Panc1 (cell line): Measurements from ENCODE around the gene YWHAG. TPM values are rescaled to one million over a fixed set of nuclear protein-coding genes. Genes with fewer than 3 reads are reported as not detected.
"Not testable (repeated sequence)": the region's sequence is repeated elsewhere in the genome, so short reads cannot be mapped to it uniquely, and the experiment has no call there.

ENCODE experiments used
- ATAC-seq: fragments of 200-7000 bp; cut with Tn5 transposase; 2 replicates; pipeline ENCODE4 v1.9.1; 2020; ENCODE audit warnings: mild to moderate bottlenecking, moderate library complexity
- BruUV-seq: library from RNA; stranded (reverse); fragments of 400-500 nt; replicated peaks from 2 replicates; lab custom pipeline; 2021; lab: Mats Ljungman, UMichigan
- CTCF ChIA-PET: fragments of 300-600 bp; sonication (Branson Sonifier 250); formaldehyde crosslinking; loops from one replicate; lab custom pipeline; 2022; ENCODE audit warnings: antibody characterized with exemption; lab: Charles Lee
- POLR2A ChIA-PET: fragments of 300-600 bp; sonication (Branson Sonifier 250); formaldehyde crosslinking; loops from one replicate; lab custom pipeline; 2022; ENCODE audit warnings: antibody characterized with exemption; lab: Charles Lee
- DNase-seq: peaks from one replicate; pipeline ENCODE4 v3.0.0-alpha.2; 2010; ENCODE audit warnings: low read depth, low spot score
- H3K27ac ChIP-seq: 2 replicates; pipeline ENCODE4 v1.5.1; 2011; ENCODE audit warnings: mild to moderate bottlenecking, low read length, inconsistent platforms
- H3K27me3 ChIP-seq: fragments of 200-500 bp; sonication (Bioruptor generic); 2 replicates; pipeline ENCODE4 v1.6.0; 2014; ENCODE audit warnings: low read length, inconsistent platforms; ENCODE audit not compliant: control insufficient read depth, insufficient read depth
- H3K36me3 ChIP-seq: fragments of 200-500 bp; sonication (Bioruptor generic); 2 replicates; pipeline ENCODE4 v1.5.1; 2014; ENCODE audit warnings: inconsistent platforms, mild to moderate bottlenecking, low read length, moderate library complexity; ENCODE audit not compliant: control insufficient read depth, insufficient read depth
- H3K4me1 ChIP-seq: 2 replicates; pipeline ENCODE4 v1.5.1; 2011; ENCODE audit warnings: inconsistent platforms, mild to moderate bottlenecking, low read length, moderate library complexity; ENCODE audit not compliant: control insufficient read depth, insufficient read depth
- H3K4me3 ChIP-seq, 2 experiments: 2 replicates each; pipeline ENCODE4 v1.5.1; 2011 to 2012; ENCODE audit warnings: low read depth in 2 of 2, low read length in 2 of 2, mild to moderate bottlenecking in 2 of 2, inconsistent platforms in 1 of 2, moderate library complexity in 1 of 2
- H3K9me3 ChIP-seq: fragments of 200-500 bp; sonication (Bioruptor generic); 2 replicates; pipeline ENCODE4 v1.5.1; 2014; ENCODE audit warnings: low read depth, mild to moderate bottlenecking, inconsistent platforms, low read length, moderate library complexity; ENCODE audit not compliant: control insufficient read depth, insufficient read depth
- CTCF ChIP-seq: fragments of 450-650 bp; IDR thresholded peaks from 2 replicates; pipeline ENCODE4 v1.5.1; 2017; ENCODE audit warnings: mild to moderate bottlenecking
- POLR2AphosphoS5 ChIP-seq: IDR thresholded peaks from 2 replicates; pipeline ENCODE4 v1.6.1; 2012; ENCODE audit warnings: mild to moderate bottlenecking, low read depth, low read length, moderate library complexity
- SIN3A ChIP-seq: IDR thresholded peaks from 2 replicates; pipeline ENCODE4 v1.6.1; 2012; ENCODE audit warnings: low read depth, mild to moderate bottlenecking, low read length, moderate library complexity, borderline replicate concordance; ENCODE audit not compliant: insufficient read depth
- TCF7L2 ChIP-seq: IDR thresholded peaks from 2 replicates; pipeline ENCODE4 v1.6.1; 2011; ENCODE audit warnings: mild to moderate bottlenecking, low read depth, low read length, inconsistent platforms
- in situ Hi-C: cut with HindIII; loops from 2 replicates; pipeline ENCODE4 v1.10.0; 2016; ENCODE audit warnings: low sequenced_read_pairs, low pct_unique_long_range_greater_than_20kb
- intact Hi-C: fragments of 100-400 bp; cut with micrococcal nuclease; formaldehyde crosslinking; loops from one replicate; pipeline ENCODE4 v1.10.0; 2022; ENCODE audit not compliant: unreplicated experiment
- total RNA-seq: library from RNA; stranded (reverse); gene quantifications from one replicate; pipeline ENCODE4 v1.2.1, GENCODE V29; 2021; ENCODE audit not compliant: unreplicated experiment
- TF ChIP-seq, protein P1 (sequence below), 2 experiments: IDR thresholded peaks; 2 replicates each; pipeline ENCODE4 v1.6.1; 2011 to 2012; ENCODE audit warnings: low read depth in 2 of 2, control low read depth in 1 of 2, low read length in 1 of 2, mild to moderate bottlenecking in 1 of 2, moderate library complexity in 1 of 2; ENCODE audit not compliant: insufficient read depth in 1 of 2

The YWHAG gene
- total RNA-seq, 1 experiment from 2014 or later, result 210 TPM

DNA sequence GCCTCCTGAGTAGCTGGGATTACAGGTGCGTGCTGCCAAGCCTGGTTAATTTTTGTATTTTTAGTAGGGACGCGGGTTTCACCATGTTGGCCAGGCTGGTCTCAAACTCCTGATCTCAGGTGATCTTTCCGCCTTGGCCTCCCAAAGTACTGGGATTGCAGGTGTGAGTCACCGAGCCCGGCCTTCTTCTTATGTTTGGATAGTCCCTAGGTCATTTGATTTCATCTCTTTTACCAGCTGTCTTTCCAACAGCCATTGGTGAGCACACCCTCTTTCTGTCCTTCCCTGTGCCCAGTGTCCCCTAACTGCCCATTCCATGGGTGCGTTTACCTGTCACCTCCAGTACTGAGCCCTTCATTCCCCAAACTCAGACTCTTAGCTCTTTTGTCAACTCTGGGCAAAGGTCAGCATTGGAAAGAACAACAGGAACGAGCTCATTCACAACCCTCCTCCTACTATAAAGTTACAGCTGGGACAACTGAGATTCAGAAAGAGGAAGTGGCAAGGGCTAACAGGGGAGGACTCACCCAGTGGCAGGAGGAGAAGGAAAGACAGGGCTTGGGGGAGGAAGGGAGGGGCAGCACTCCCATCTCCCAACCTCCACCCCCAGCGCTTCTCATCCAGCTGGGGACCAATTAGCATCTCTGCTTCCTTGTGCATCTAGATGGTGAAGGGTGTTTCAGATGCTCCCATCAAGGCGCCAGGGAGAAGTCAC is 45.1 kb upstream of the YWHAG start:
- H3K27me3 ChIP-seq, result no peaks in the 10 kb centered on the region
- ChIA-PET POLR2A (interaction anchor here (0.6 kb wide), 1 partner anchor 27 kb away, joined by 9 read pairs; no protein-coding TSS in a partner anchor), CTCF (no interaction called here)
- intact Hi-C loops, result no loop called here
- H3K4me3 ChIP-seq, result no peak overlapping the region
- no peak for ATAC-seq
- no peak for DNase-seq
- no peaks in the 10 kb centered on the region for H3K36me3 ChIP-seq
- no peak overlapping the region for H3K27ac ChIP-seq
- in situ Hi-C loops, result no loop called here
- no TSS peak for BruUV-seq
- H3K9me3 ChIP-seq, result no peaks in the 10 kb centered on the region
- TF ChIP-seq SIN3A (no peak), CTCF (no peak), POLR2AphosphoS5 (no peak), TCF7L2 (no peak)
- TF ChIP-seq, protein P1, sequence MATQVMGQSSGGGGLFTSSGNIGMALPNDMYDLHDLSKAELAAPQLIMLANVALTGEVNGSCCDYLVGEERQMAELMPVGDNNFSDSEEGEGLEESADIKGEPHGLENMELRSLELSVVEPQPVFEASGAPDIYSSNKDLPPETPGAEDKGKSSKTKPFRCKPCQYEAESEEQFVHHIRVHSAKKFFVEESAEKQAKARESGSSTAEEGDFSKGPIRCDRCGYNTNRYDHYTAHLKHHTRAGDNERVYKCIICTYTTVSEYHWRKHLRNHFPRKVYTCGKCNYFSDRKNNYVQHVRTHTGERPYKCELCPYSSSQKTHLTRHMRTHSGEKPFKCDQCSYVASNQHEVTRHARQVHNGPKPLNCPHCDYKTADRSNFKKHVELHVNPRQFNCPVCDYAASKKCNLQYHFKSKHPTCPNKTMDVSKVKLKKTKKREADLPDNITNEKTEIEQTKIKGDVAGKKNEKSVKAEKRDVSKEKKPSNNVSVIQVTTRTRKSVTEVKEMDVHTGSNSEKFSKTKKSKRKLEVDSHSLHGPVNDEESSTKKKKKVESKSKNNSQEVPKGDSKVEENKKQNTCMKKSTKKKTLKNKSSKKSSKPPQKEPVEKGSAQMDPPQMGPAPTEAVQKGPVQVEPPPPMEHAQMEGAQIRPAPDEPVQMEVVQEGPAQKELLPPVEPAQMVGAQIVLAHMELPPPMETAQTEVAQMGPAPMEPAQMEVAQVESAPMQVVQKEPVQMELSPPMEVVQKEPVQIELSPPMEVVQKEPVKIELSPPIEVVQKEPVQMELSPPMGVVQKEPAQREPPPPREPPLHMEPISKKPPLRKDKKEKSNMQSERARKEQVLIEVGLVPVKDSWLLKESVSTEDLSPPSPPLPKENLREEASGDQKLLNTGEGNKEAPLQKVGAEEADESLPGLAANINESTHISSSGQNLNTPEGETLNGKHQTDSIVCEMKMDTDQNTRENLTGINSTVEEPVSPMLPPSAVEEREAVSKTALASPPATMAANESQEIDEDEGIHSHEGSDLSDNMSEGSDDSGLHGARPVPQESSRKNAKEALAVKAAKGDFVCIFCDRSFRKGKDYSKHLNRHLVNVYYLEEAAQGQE (IDR thresholded peaks at IDR 0.05; ENCODE audit: insufficient read depth in 1 of 2, low read depth in 2 of 2, low read length in 1 of 2), result no peak
- no peaks in the 10 kb centered on the region for H3K4me1 ChIP-seq

- H3K4me1 ChIP-seq, POLR2A ChIA-PET, H3K4me3 ChIP-seq, BruUV-seq, H3K27me3 ChIP-seq, DNase-seq, ATAC-seq, in situ Hi-C loops, CTCF ChIA-PET, H3K27ac ChIP-seq, H3K36me3 ChIP-seq, intact Hi-C loops, H3K9me3 ChIP-seq: not testable (repeated sequence)
Measured at GRCh38 chr7:76403097-76403496, 44.3 kb upstream of the YWHAG start.

DNA sequence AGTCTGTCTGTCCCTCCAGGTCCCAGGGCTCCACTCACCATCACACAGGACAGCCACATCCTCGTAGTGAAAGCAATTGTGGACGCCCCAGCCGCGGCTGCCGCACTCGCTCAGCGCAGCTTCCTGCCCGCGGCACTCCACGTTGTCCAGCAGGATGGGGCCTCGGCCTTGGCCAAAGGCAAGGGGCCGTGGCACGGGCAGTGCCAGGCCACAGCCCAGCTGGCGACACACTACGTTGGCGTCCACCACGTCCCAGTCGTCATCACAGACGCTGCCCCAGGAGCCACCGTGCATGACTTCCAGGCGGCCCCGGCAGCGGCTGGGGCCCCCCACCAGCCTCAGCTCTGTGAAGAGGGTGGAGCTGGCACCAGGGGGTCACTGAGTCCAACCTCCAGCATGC is 41.5 kb upstream of the YWHAG start:
- in situ Hi-C loops (no loop called here), intact Hi-C loops (no loop called here)
- CTCF ChIA-PET, result no interaction called here
- ATAC-seq (no peak), DNase-seq (no peak)
- no peaks in the 10 kb centered on the region for H3K4me1 ChIP-seq
- no peaks in the 10 kb centered on the region for H3K27me3 ChIP-seq
- POLR2A ChIA-PET, result interaction anchor here (0.6 kb wide), 1 partner anchor 204 kb away, joined by 4 read pairs; no protein-coding TSS in a partner anchor
- no peak for TF ChIP-seq CTCF
- TF ChIP-seq, protein P1 (IDR thresholded peaks at IDR 0.05; ENCODE audit: insufficient read depth in 1 of 2, low read depth in 2 of 2, low read length in 1 of 2), result no peak
- no peak for TF ChIP-seq TCF7L2
- no peak for TF ChIP-seq POLR2AphosphoS5
- no peak for TF ChIP-seq SIN3A
- no peak overlapping the region for H3K27ac ChIP-seq
- H3K4me3 ChIP-seq, result no peak overlapping the region
- H3K9me3 ChIP-seq, result no peaks in the 10 kb centered on the region
- BruUV-seq, result no TSS peak
- no peaks in the 10 kb centered on the region for H3K36me3 ChIP-seq
